ENCODE data around the gene ACSF2.

GRCh38 chr17:50432125-50432762, 6.2 kb downstream of the ACSF2 start:
- TF ChIP-seq CSDC2 (CRISPR knock-in tag; IDR thresholded peaks at IDR 0.05) (no peak), PATZ1 (CRISPR knock-in tag; IDR thresholded peaks at IDR 0.05; ENCODE audit: borderline replicate concordance) (no peak), ISL1 (CRISPR knock-in tag; IDR thresholded peaks at IDR 0.05) (no peak), ZNF565 (CRISPR knock-in tag; conservative IDR thresholded peaks at IDR 0.05; ENCODE audit: low read depth) (no peak), CSRNP3 (CRISPR knock-in tag; IDR thresholded peaks at IDR 0.05) (no peak)

All from SK-N-SH treated with all-trans-retinoic acid at 6 μM for 48 hours (cell line).